HEK293 (cell line): Measurements from ENCODE around the gene MFSD2A.

Source experiments
- ZSCAN18 ChIP-seq: fragments of 450-650 bp; formaldehyde crosslinking; IDR thresholded peaks from 2 replicates; pipeline ENCODE4 v1.5.1; 2016; ENCODE audit warnings: missing biosample characterization, missing genetic modification characterization
- ZSCAN23 ChIP-seq: fragments of 450-650 bp; formaldehyde crosslinking; IDR thresholded peaks from 2 replicates; pipeline ENCODE4 v1.5.1; 2016; ENCODE audit warnings: missing biosample characterization, missing genetic modification characterization

- TF ChIP-seq ZSCAN23 (tag by site-specific recombination): no peak
- TF ChIP-seq ZSCAN18 (tag by site-specific recombination): no peak
These were observed 37.3 kb downstream of the MFSD2A start for GRCh38 chr1:39992234-39992633.
